Activated naive CD8-positive, alpha-beta T cell treated with anti-CD3 and anti-CD28 coated beads, Interleukin-2, amount 10 ng/mL, durations not matched to agents 7 days and 5 days (primary cell): ENCODE measurements around the gene FGF14. TPM values are rescaled to one million over a fixed set of nuclear protein-coding genes. Genes with fewer than 3 reads are reported as not detected.

Experiments
- ATAC-seq: fragments of 150-1000 bp; cut with Tn5 transposase; one replicate; pipeline ENCODE4 v1.10.0; 2021; ENCODE audit warnings: low read depth, moderate library complexity
- POLR2A ChIA-PET: fragments of 350-600 bp; sonication (Branson Sonifier 250); formaldehyde crosslinking; loops from one replicate; lab custom pipeline; 2021; ENCODE audit warnings: antibody characterized with exemption; lab: Charles Lee
- DNase-seq: peaks from one replicate; pipeline ENCODE4 v3.0.0; 2021
- H3K27ac Mint-ChIP-seq: one replicate; pipeline ENCODE4 v1.8.0; 2022; ENCODE audit warnings: mild to moderate bottlenecking, mixed read lengths
- H3K27me3 Mint-ChIP-seq: one replicate; pipeline ENCODE4 v1.8.0; 2022; ENCODE audit warnings: mild to moderate bottlenecking, moderate library complexity, mixed read lengths
- H3K36me3 Mint-ChIP-seq: one replicate; pipeline ENCODE4 v1.8.0; 2021; ENCODE audit warnings: mild to moderate bottlenecking, mixed read lengths
- H3K4me1 Mint-ChIP-seq: one replicate; pipeline ENCODE4 v1.8.0; 2021; ENCODE audit warnings: mixed read lengths
- H3K4me3 Mint-ChIP-seq: one replicate; pipeline ENCODE4 v1.8.0; 2022; ENCODE audit warnings: mild to moderate bottlenecking, moderate library complexity, mixed read lengths
- H3K9me3 Mint-ChIP-seq: one replicate; pipeline ENCODE4 v1.8.0; 2021; ENCODE audit warnings: mixed read lengths
- microRNA-seq: library from miRNA; unstranded; fragments of <30 nt; microRNA quantifications from one replicate; pipeline ENCODE4 v1.2.0, GENCODE V29; 2022
- total RNA-seq, 2 experiments: library from RNA; stranded (reverse); gene quantifications; one replicate each; pipeline ENCODE4 v1.2.3, GENCODE V29; 2021

FGF14 gene
- total RNA-seq, 2 experiments from 2014 or later, result 0.03 TPM; not detected in 1

GRCh38 chr13:101697745-101698144 is 704.1 kb downstream of the FGF14 start:
- Mint-ChIP-seq H3K4me1 (no peaks in the 10 kb centered on the region), H3K27me3 (peaks cover 2% of the 10 kb centered on the region), H3K4me3 (no peak overlapping the region), H3K36me3 (no peaks in the 10 kb centered on the region), H3K9me3 (no peaks in the 10 kb centered on the region), H3K27ac (no peak overlapping the region)
- ATAC-seq, result no peak
- POLR2A ChIA-PET, result no interaction called here
- DNase-seq, result no peak

- peaks cover 1% of the 10 kb centered on the region for H3K27me3 Mint-ChIP-seq
- H3K36me3 Mint-ChIP-seq, result no peaks in the 10 kb centered on the region
- no peak overlapping the region for H3K4me3 Mint-ChIP-seq
Measured at GRCh38 chr13:101695870-101696516, 705.9 kb downstream of the FGF14 start.

GRCh38 chr13:101691341-101691860 is 710.4 kb downstream of the FGF14 start:
- ATAC-seq, result no peak
- Mint-ChIP-seq H3K27me3 (peaks cover 4% of the 10 kb centered on the region), H3K27ac (no peak overlapping the region), H3K36me3 (no peaks in the 10 kb centered on the region), H3K4me3 (no peak overlapping the region), H3K4me1 (no peaks in the 10 kb centered on the region), H3K9me3 (no peaks in the 10 kb centered on the region)
- POLR2A ChIA-PET, result no interaction called here
- DNase-seq, result no peak

More at GRCh38 chr13:101695870-101696516, 705.9 kb downstream of the FGF14 start:
- no peaks in the 10 kb centered on the region for H3K9me3 Mint-ChIP-seq
- DNase-seq, result no peak
- H3K4me1 Mint-ChIP-seq, result no peaks in the 10 kb centered on the region
- H3K27ac Mint-ChIP-seq, result no peak overlapping the region
- POLR2A ChIA-PET, result no interaction called here
- no peak for ATAC-seq

GRCh38 chr13:101690871-101691270 is 711.0 kb downstream of the FGF14 start:
- Mint-ChIP-seq H3K27ac (no peak overlapping the region), H3K36me3 (no peaks in the 10 kb centered on the region), H3K27me3 (peaks cover 4% of the 10 kb centered on the region), H3K9me3 (no peaks in the 10 kb centered on the region), H3K4me1 (no peaks in the 10 kb centered on the region), H3K4me3 (no peak overlapping the region)
- DNase-seq, result no peak
- POLR2A ChIA-PET, result no interaction called here
- no peak for ATAC-seq

GRCh38 chr13:101686003-101686402 is 715.8 kb downstream of the FGF14 start:
- no peak for DNase-seq
- POLR2A ChIA-PET, result no interaction called here
- no peak for ATAC-seq

GRCh38 chr13:101681834-101682233 is 720.0 kb downstream of the FGF14 start:
- H3K27ac Mint-ChIP-seq, result no peak overlapping the region
- POLR2A ChIA-PET, result no interaction called here
- no peaks in the 10 kb centered on the region for H3K9me3 Mint-ChIP-seq

More at GRCh38 chr13:101686003-101686402, 715.8 kb downstream of the FGF14 start:
- Mint-ChIP-seq H3K27me3 (peaks cover 8% of the 10 kb centered on the region), H3K36me3 (no peaks in the 10 kb centered on the region), H3K4me1 (no peaks in the 10 kb centered on the region), H3K4me3 (no peak overlapping the region), H3K27ac (no peak overlapping the region), H3K9me3 (no peaks in the 10 kb centered on the region)

GRCh38 chr13:101673360-101674105 is 728.3 kb downstream of the FGF14 start:
- Mint-ChIP-seq H3K4me3 (no peak overlapping the region), H3K9me3 (no peaks in the 10 kb centered on the region), H3K4me1 (no peaks in the 10 kb centered on the region), H3K36me3 (no peaks in the 10 kb centered on the region), H3K27ac (no peak overlapping the region), H3K27me3 (peaks cover 8% of the 10 kb centered on the region)
- no peak for ATAC-seq
- no peak for DNase-seq
- POLR2A ChIA-PET, result no interaction called here

More at GRCh38 chr13:101681834-101682233, 720.0 kb downstream of the FGF14 start:
- Mint-ChIP-seq H3K4me3 (no peak overlapping the region), H3K4me1 (no peaks in the 10 kb centered on the region), H3K36me3 (no peaks in the 10 kb centered on the region), H3K27me3 (peaks cover 5% of the 10 kb centered on the region)
- ATAC-seq (no peak), DNase-seq (no peak)

GRCh38 chr13:101661839-101662238 is 740.0 kb downstream of the FGF14 start:
- Mint-ChIP-seq H3K4me1 (no peaks in the 10 kb centered on the region), H3K4me3 (no peak overlapping the region), H3K36me3 (no peaks in the 10 kb centered on the region), H3K27me3 (peaks cover 1% of the 10 kb centered on the region), H3K27ac (no peak overlapping the region), H3K9me3 (no peaks in the 10 kb centered on the region)
- no peak for DNase-seq
- ATAC-seq, result no peak
- POLR2A ChIA-PET, result no interaction called here

Small RNA genes lying within 50 kb of the gene (microRNA-seq; reads per million reads assigned to microRNA genes)
- gene MIR2681 (not detected), gene MIR4705 (2.8 reads per million)

Other genes starting within 250 kb of the FGF14 start
- 10 to 100 TPM; 78.0 to 87.1 TPM for gene TPP2, start 194.9 kb upstream of the FGF14 start, total RNA-seq